A549 (cell line): ENCODE results near the gene SLC38A2. TPM values are rescaled to one million over a fixed set of nuclear protein-coding genes. Genes with fewer than 3 reads are reported as not detected.

ENCODE experiments used
- ATAC-seq, 2 experiments: fragments of 200-7000 bp in 1 of 2; fragments of >200 bp in 1 of 2; cut with Nextera tagmentation in 1 of 2; cut with Tn5 transposase in 1 of 2; 3 replicates each; pipeline versions ENCODE4 v1.8.0 to v1.9.1; 2018 to 2020; ENCODE audit warnings: mild to moderate bottlenecking in 1 of 2, moderate library complexity in 1 of 2
- CTCF ChIA-PET: fragments of 300-600 bp; sonication (Branson Sonifier 250); formaldehyde crosslinking; extraction: SDS; loops from one replicate; lab custom pipeline; 2021; ENCODE audit warnings: antibody characterized with exemption, inconsistent platforms; lab: Yijun Ruan, JAX
- POLR2A ChIA-PET: fragments of 350-600 bp; formaldehyde crosslinking; extraction: SDS; loops from one replicate; lab custom pipeline; 2021; ENCODE audit warnings: antibody characterized with exemption, inconsistent platforms; lab: Yijun Ruan, JAX
- DNase-seq, 2 experiments: peaks; one replicate each; pipeline versions ENCODE4 v3.0.0 to v3.0.0-alpha.2; 2011 to 2016; ENCODE audit warnings: low read depth in 1 of 2, low spot score in 1 of 2
- FAIRE-seq: peaks from 2 replicates; lab custom pipeline; 2011; peaks lifted over from hg19 to GRCh38; lab: Jason Lieb, UNC
- H3K27ac ChIP-seq, 2 experiments: fragments of >200 bp; sonication (Bioruptor Twin); formaldehyde crosslinking; 3 replicates each; pipeline ENCODE4 v1.5.1; 2016 to 2017
- H3K4me1 ChIP-seq: fragments of >200 bp; sonication (Bioruptor Twin); formaldehyde crosslinking; 3 replicates; pipeline ENCODE4 v1.6.1; 2016
- H3K4me2 ChIP-seq: fragments of >200 bp; sonication (Bioruptor Twin); formaldehyde crosslinking; 3 replicates; pipeline ENCODE4 v1.6.1; 2016
- H3K4me3 ChIP-seq: fragments of >200 bp; sonication (Bioruptor Twin); formaldehyde crosslinking; 3 replicates; pipeline ENCODE4 v1.5.1; 2016
- H3K9me3 ChIP-seq: fragments of >200 bp; sonication (Bioruptor Twin); formaldehyde crosslinking; 3 replicates; pipeline ENCODE4 v1.6.1; 2016
- BCL3 ChIP-seq: fragments of >200 bp; sonication (Bioruptor Twin); formaldehyde crosslinking; IDR thresholded peaks from 3 replicates; pipeline ENCODE4 v1.6.1; 2016
- BHLHE40 ChIP-seq: IDR thresholded peaks from 2 replicates; pipeline ENCODE4 v1.6.1; 2012; ENCODE audit warnings: low read depth, low read length, inconsistent platforms
- CBX8 ChIP-seq: fragments of 200-600 bp; sonication (generic); IDR thresholded peaks from 2 replicates; pipeline ENCODE4 v1.6.1; 2016
- CTCF ChIP-seq: fragments of >200 bp; sonication (Bioruptor Twin); formaldehyde crosslinking; IDR thresholded peaks from 3 replicates; pipeline ENCODE4 v1.5.1; 2016
- EHF ChIP-seq: fragments of 250-450 bp; sonication (Bioruptor Pico); IDR thresholded peaks from 2 replicates; pipeline ENCODE4 v1.5.0; 2020; ENCODE audit warnings: mild to moderate bottlenecking
- EHMT2 ChIP-seq: fragments of 200-600 bp; sonication (generic); IDR thresholded peaks from 2 replicates; pipeline ENCODE4 v1.6.1; 2016; ENCODE audit warnings: antibody characterized with exemption, low read depth, mild to moderate bottlenecking, moderate library complexity
- EP300 ChIP-seq, 2 experiments: fragments of >200 bp; sonication (Bioruptor Twin); formaldehyde crosslinking; IDR thresholded peaks; 2 replicates in 1 of 2; 3 replicates in 1 of 2; pipeline ENCODE4 v1.6.1; 2016 to 2017
- FOXS1 ChIP-seq: fragments of 250-450 bp; sonication (Bioruptor Pico); IDR thresholded peaks from 2 replicates; pipeline ENCODE4 v1.5.0; 2020; ENCODE audit warnings: mild to moderate bottlenecking, moderate library complexity
- HMGXB4 ChIP-seq: fragments of 250-450 bp; sonication (Bioruptor Pico); IDR thresholded peaks from 2 replicates; pipeline ENCODE4 v1.5.0; 2021; ENCODE audit warnings: mild to moderate bottlenecking, moderate library complexity, borderline replicate concordance
- HOXA7 ChIP-seq: fragments of 250-450 bp; sonication (Bioruptor Pico); IDR thresholded peaks from 2 replicates; pipeline ENCODE4 v1.5.0; 2020; ENCODE audit warnings: mild to moderate bottlenecking, moderate library complexity
- HOXB5 ChIP-seq: fragments of 250-450 bp; sonication (Bioruptor Pico); IDR thresholded peaks from 2 replicates; pipeline ENCODE4 v1.5.0; 2020; ENCODE audit warnings: mild to moderate bottlenecking, moderate library complexity
- JUN ChIP-seq, 2 experiments: fragments of >200 bp; sonication (Bioruptor Twin); formaldehyde crosslinking; IDR thresholded peaks; 2 replicates in 1 of 2; 3 replicates in 1 of 2; pipeline ENCODE4 v1.6.1; 2016 to 2017
- JUNB ChIP-seq: fragments of >200 bp; sonication (Bioruptor Twin); formaldehyde crosslinking; IDR thresholded peaks from 2 replicates; pipeline ENCODE4 v1.6.1; 2016
- MYC ChIP-seq: IDR thresholded peaks from 2 replicates; pipeline ENCODE4 v1.6.1; 2012; ENCODE audit warnings: mild to moderate bottlenecking, inconsistent platforms, low read length, improper control_type of control experiment, borderline replicate concordance
- NR3C1 ChIP-seq: fragments of >200 bp; sonication (Bioruptor Twin); formaldehyde crosslinking; IDR thresholded peaks from 3 replicates; pipeline ENCODE4 v1.6.1; 2017
- PHF8 ChIP-seq: fragments of 200-600 bp; sonication (generic); IDR thresholded peaks from 2 replicates; pipeline ENCODE4 v1.6.1; 2016; ENCODE audit warnings: low read depth, mild to moderate bottlenecking, antibody characterized with exemption, moderate library complexity, borderline replicate concordance
- RAD21 ChIP-seq, 2 experiments: fragments of >200 bp in 1 of 2; sonication (Bioruptor Twin) in 1 of 2; formaldehyde crosslinking in 1 of 2; IDR thresholded peaks in 1 of 2; conservative IDR thresholded peaks in 1 of 2; 2 replicates in 1 of 2; 3 replicates in 1 of 2; pipeline ENCODE4 v1.6.1; 2012 to 2018; ENCODE audit warnings: inconsistent platforms in 1 of 2
- RFX5 ChIP-seq: fragments of 450-650 bp; IDR thresholded peaks from 2 replicates; pipeline ENCODE4 v1.7.1; 2014; ENCODE audit warnings: antibody characterized with exemption, mild to moderate bottlenecking, moderate library complexity
- SMC3 ChIP-seq: fragments of >200 bp; sonication (Bioruptor Twin); formaldehyde crosslinking; IDR thresholded peaks from 3 replicates; pipeline ENCODE4 v1.6.1; 2018; ENCODE audit warnings: inconsistent platforms
- TP53 ChIP-seq: fragments of 250-450 bp; sonication (Bioruptor Pico); IDR thresholded peaks from 2 replicates; pipeline ENCODE4 v1.5.0; 2021; ENCODE audit warnings: mild to moderate bottlenecking, moderate library complexity
- ZC3H11A ChIP-seq: fragments of 450-650 bp; IDR thresholded peaks from 2 replicates; pipeline ENCODE4 v1.6.1; 2014; ENCODE audit warnings: antibody characterized with exemption, mild to moderate bottlenecking
- WGBS: methylation state at CpG from one replicate; pipeline ENCODE4 v1.1.6; 2017; ENCODE audit errors: missing lambda C conversion rate; 5-methylcytosine and 5-hydroxymethylcytosine counted together
- polyA plus RNA-seq, 4 experiments: library from polyadenylated mRNA; depleted of rRNA in 3 of 4; stranded (reverse); fragments of >200 nt; fragmentation: RNase III in 1 of 4; extraction: RNeasy Plus Mini Kit Qiagen cat#74134 plus additional on column Dnase treatment in 1 of 4; gene quantifications; 2 replicates in 3 of 4; 3 replicates in 1 of 4; pipeline ENCODE4 v1.2.3, GENCODE V29; 2011 to 2017

Gene SLC38A2
- polyA plus RNA-seq, 2 of the 4 experiments (the other 2 are of a cell fraction), result 187 to 519 TPM

GRCh38 chr12:46357438-46358324 is 14.9 kb downstream of the SLC38A2 start (continued):
- TF ChIP-seq BCL3, result peak; percentile 51; the same call in 2 of the 3 replicates
- TF ChIP-seq JUN (IDR thresholded peaks at IDR 0.05), result peak; percentile 80 to 93; a peak in 4 of 5 replicates
- TF ChIP-seq HMGXB4 (CRISPR knock-in tag), result peak; percentile 98
- TF ChIP-seq NR3C1, result no peak
- peak; percentile 88 for TF ChIP-seq EHF (CRISPR knock-in tag)
- no peak for TF ChIP-seq RAD21 (conservative IDR thresholded peaks at IDR 0.05 in 1 of 2, IDR thresholded peaks at IDR 0.05 in 1 of 2)

- 68% methylated on average over 5 of the region's 5 CpGs for WGBS
- ChIA-PET CTCF (interaction anchor here (0.7 to 2.4 kb wide), 12 partner anchors 13 to 1410 kb away, joined by 3 to 9 read pairs (median 3); no protein-coding TSS in a partner anchor), POLR2A (interaction anchor here (1.0 to 2.5 kb wide), 4 partner anchors 9 to 88 kb away, joined by 3 to 18 read pairs (median 8); partner anchors contain the start of gene SLC38A1)
- DNase-seq, result no peak
- no peak for FAIRE-seq
- ATAC-seq, result peak; percentile 62 to 66
- Histone ChIP-seq H3K27ac (no peak overlapping the region), H3K9me3 (no peaks in the 10 kb centered on the region), H3K4me3 (no peak overlapping the region), H3K4me1 (peaks cover 35% of the 10 kb centered on the region), H3K4me2 (no peak overlapping the region)
- TF ChIP-seq CBX8 (no peak), HOXB5 (CRISPR knock-in tag) (0 out of 2 replicates have a peak, but pooled peaks have one; percentile 9)
Measured at GRCh38 chr12:46356655-46357437, 15.7 kb downstream of the SLC38A2 start.

- DNase-seq, result no peak
- FAIRE-seq, result no peak
Measured at GRCh38 chr12:46354802-46355199, 17.8 kb downstream of the SLC38A2 start.

GRCh38 chr12:46354111-46354801 is 18.3 kb downstream of the SLC38A2 start:
- Histone ChIP-seq H3K4me1 (peaks cover 10% of the 10 kb centered on the region; the same call in 2 of the 3 replicates), H3K9me3 (no peaks in the 10 kb centered on the region), H3K4me3 (no peak overlapping the region), H3K27ac (no peak overlapping the region), H3K4me2 (no peak overlapping the region)
- POLR2A ChIA-PET, result no interaction called here
- no peak for FAIRE-seq
- DNase-seq, result no peak
- CTCF ChIA-PET, result interaction anchor here (0.7 to 1.1 kb wide), 7 partner anchors 10 to 327 kb away, joined by 3 to 5 read pairs (median 3); no protein-coding TSS in a partner anchor
- ATAC-seq, result 0 out of 6 replicates have a peak, but pooled peaks of 1 of the 2 experiments have one; percentile 9
- TF ChIP-seq RAD21 (conservative IDR thresholded peaks at IDR 0.05 in 1 of 2, IDR thresholded peaks at IDR 0.05 in 1 of 2), result peak; percentile 31 to 34; a peak in 2 of 5 replicates
- no peak for TF ChIP-seq MYC
- TF ChIP-seq EP300 (IDR thresholded peaks at IDR 0.05), result no peak
- TF ChIP-seq JUNB, result no peak
- no peak for TF ChIP-seq BHLHE40
- peak; percentile 25; the same call in 1 of the 3 replicates for TF ChIP-seq SMC3
- TF ChIP-seq HMGXB4 (CRISPR knock-in tag), result no peak
- peak; percentile 25; the same call in 2 of the 3 replicates for TF ChIP-seq CTCF
- TF ChIP-seq HOXA7, result no peak
- TF ChIP-seq FOXS1, result no peak
- no peak for TF ChIP-seq PHF8
- TF ChIP-seq EHMT2, result no peak
- 77% methylated on average over 5 of the region's 5 CpGs for WGBS

More at GRCh38 chr12:46354802-46355199, 17.8 kb downstream of the SLC38A2 start:
- no peak overlapping the region for H3K27ac ChIP-seq
- ChIA-PET POLR2A (no interaction called here), CTCF (interaction anchor here (0.6 kb wide), 1 partner anchor 78 kb away, joined by 3 read pairs; no protein-coding TSS in a partner anchor)
- no peak for ATAC-seq
- no peak overlapping the region for H3K4me3 ChIP-seq
- no peak overlapping the region for H3K4me2 ChIP-seq
- H3K9me3 ChIP-seq, result no peaks in the 10 kb centered on the region
- no peak for TF ChIP-seq ZC3H11A
- TF ChIP-seq TP53 (CRISPR knock-in tag), result no peak
- TF ChIP-seq RFX5, result no peak
- 38% methylated on average over 1 of the region's 1 CpG for WGBS
- peaks cover 16% of the 10 kb centered on the region; the same call in 2 of the 3 replicates for H3K4me1 ChIP-seq
